Lung (tissue), 12 donors: ENCODE measurements around the gene ZBTB2. TPM values are rescaled to one million over a fixed set of nuclear protein-coding genes. Genes with fewer than 3 reads are reported as not detected.
"Not testable (repeated sequence)": the region's sequence is repeated elsewhere in the genome, so short reads cannot be mapped to it uniquely, and the experiment has no call there.

Source experiments
- ATAC-seq: fragments of 200-7000 bp; cut with Tn5 transposase; one replicate; pipeline ENCODE4 v1.9.1; 2020; ENCODE audit warnings: moderate number of reproducible peaks; ENCODE audit not compliant: insufficient read depth, low FRiP score
- DNase-seq, 3 donors: peaks; one replicate each; pipeline ENCODE4 v3.0.0-alpha.2; 2013 to 2017
- H3K27ac ChIP-seq, 2 donors: one replicate each; pipeline ENCODE4 v1.5.1; 2013; ENCODE audit warnings: mild to moderate bottlenecking in 2 of 2, moderate library complexity in 2 of 2, control low read depth in 1 of 2, inconsistent platforms in 1 of 2, low read depth in 1 of 2, low read length in 1 of 2
- H3K27me3 ChIP-seq, 3 donors: one replicate each; pipeline ENCODE4 v1.5.1; 2013; ENCODE audit warnings: low read length in 2 of 3; ENCODE audit not compliant: control insufficient read depth in 3 of 3, insufficient read depth in 3 of 3
- H3K36me3 ChIP-seq, 4 donors: one replicate each; pipeline ENCODE4 v1.5.1; 2013; ENCODE audit warnings: low read length in 4 of 4, mild to moderate bottlenecking in 1 of 4, moderate library complexity in 1 of 4; ENCODE audit not compliant: control insufficient read depth in 4 of 4, insufficient read depth in 4 of 4
- H3K4me1 ChIP-seq, 5 donors: one replicate each; pipeline ENCODE4 v1.5.1; 2013; ENCODE audit warnings: low read length in 5 of 5, mild to moderate bottlenecking in 2 of 5, moderate library complexity in 1 of 5; ENCODE audit not compliant: control insufficient read depth in 5 of 5, insufficient read depth in 5 of 5
- H3K4me3 ChIP-seq: one replicate; pipeline ENCODE4 v1.5.1; 2013; ENCODE audit warnings: mild to moderate bottlenecking, control low read depth, moderate library complexity
- H3K9ac ChIP-seq, 2 donors: one replicate each; pipeline ENCODE4 v1.5.1; 2013; ENCODE audit warnings: low read length in 2 of 2, control low read depth in 1 of 2; ENCODE audit not compliant: insufficient read depth in 1 of 2
- H3K9me3 ChIP-seq, 4 donors: one replicate each; pipeline ENCODE4 v1.5.1; 2013; ENCODE audit warnings: low read length in 3 of 4, mild to moderate bottlenecking in 1 of 4, moderate library complexity in 1 of 4; ENCODE audit not compliant: control insufficient read depth in 4 of 4, insufficient read depth in 3 of 4
- CTCF ChIP-seq: IDR thresholded peaks from 2 replicates; pipeline ENCODE4 v1.5.1; 2012; ENCODE audit warnings: mild to moderate bottlenecking; ENCODE audit errors: control extremely low read depth, extremely low read depth
- WGBS, 2 donors: extraction: QIAGEN DNeasy Blood & Tissue Kit; methylation state at CpG; one replicate each; pipeline ENCODE4 v1.1.7; 2013; 5-methylcytosine and 5-hydroxymethylcytosine counted together
- polyA plus RNA-seq, 2 donors: library from polyadenylated mRNA; stranded (reverse); fragments of 200-250 nt; gene quantifications; one replicate each; pipeline ENCODE4 v1.2.1, GENCODE V29; 2013
- total RNA-seq, 2 donors: library from RNA; depleted of rRNA in 1 of 2; stranded (reverse); fragments of >200 nt in 1 of 2; gene quantifications; one replicate each; pipeline ENCODE4 v1.2.1, GENCODE V29; 2014 to 2021
- donor health status: control.
- donor health status: control.
- donor health status: Bipolar disorder and iron deficiency.
- donor health status: healthy.
- donor health status: DM: yes; HTN: yes; CAD: no.

Gene ZBTB2
- total and polyA plus RNA-seq, 4 donors: 8.1 to 13.9 (median 9.8) TPM

- no peak overlapping the region for H3K27ac ChIP-seq
- H3K27me3 ChIP-seq: no peaks in the 10 kb centered on the region
- no peaks in the 10 kb centered on the region for H3K9me3 ChIP-seq
- ATAC-seq (no peak), DNase-seq (no peak)
- H3K36me3 ChIP-seq: peaks cover 4 to 25% (median 12%) of the 10 kb centered on the region in 4 donors
- peaks cover 0 to 4% (median 0%) of the 10 kb centered on the region in 5 donors for H3K4me1 ChIP-seq
- no peak overlapping the region for H3K9ac ChIP-seq
- H3K4me3 ChIP-seq: no peak overlapping the region
- TF ChIP-seq CTCF: no peak
- 93 to 94% methylated on average over 19 of the region's 19 CpGs for WGBS, 2 donors
Measured at GRCh38 chr6:151349651-151350270, 41.6 kb downstream of the ZBTB2 start.

DNA sequence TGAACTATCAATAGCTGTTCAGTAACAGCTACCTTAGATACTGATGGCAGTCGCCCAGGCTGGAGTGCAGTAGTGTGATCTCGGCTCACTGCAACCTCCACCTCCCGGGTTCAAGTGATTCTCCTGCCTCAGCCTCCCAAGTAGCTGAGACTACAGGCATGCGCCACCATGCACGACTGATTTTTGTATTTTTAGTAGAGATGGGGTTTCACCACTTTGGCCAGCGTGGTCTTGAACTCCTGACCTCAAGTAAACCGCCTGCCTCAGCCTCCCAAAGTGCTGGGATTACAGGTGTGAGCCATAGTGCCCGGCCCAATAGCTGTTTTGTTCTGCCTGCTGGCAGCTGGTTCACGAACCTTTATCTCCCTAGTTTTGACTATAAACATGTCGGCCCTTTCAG lies 48.6 kb downstream of the ZBTB2 start:
- ATAC-seq: not testable (repeated sequence)

DNA sequence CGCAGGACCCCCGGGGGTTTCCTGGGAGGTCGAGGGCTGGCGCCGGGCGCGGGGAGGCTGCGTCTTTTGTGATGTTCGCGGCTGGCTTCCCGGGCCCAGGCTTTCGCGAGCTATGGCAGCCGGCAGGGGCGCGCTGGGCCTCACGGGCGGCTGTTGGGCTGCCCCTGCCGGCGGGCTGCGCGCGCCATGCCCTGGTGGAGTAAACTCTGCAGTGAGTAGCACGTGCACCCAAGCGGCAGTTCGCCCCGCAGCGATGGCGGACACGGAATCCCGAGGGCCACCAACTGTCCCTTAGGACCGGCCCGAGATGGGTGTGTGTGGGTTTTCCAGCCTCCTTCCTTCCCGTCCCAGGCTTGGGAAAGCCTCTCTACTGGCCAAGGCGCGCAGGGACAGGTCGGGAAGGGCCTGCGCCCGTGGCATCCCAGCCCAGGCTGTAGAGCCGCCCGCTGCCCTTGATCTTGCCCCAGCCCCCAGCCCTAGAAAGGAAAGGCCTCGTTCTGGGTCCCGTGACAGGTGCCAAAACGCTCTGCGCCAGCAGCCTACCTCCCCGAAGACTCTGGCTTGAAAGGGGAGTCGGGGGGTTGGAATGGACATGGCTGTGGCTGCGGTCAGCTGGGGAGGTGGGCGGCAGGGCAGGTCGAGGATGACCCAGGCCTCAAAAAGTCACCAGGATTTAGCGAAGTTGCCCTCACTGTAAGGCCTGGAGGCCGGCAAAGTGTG lies 49.7 kb downstream of the ZBTB2 start:
- no peak for TF ChIP-seq CTCF
- DNase-seq (no peak), ATAC-seq (no peak)
- 94 to 96% methylated on average over 52 of the region's 52 CpGs for WGBS, 2 donors
- no peak overlapping the region for H3K9ac ChIP-seq
- no peaks in the 10 kb centered on the region for H3K27me3 ChIP-seq
- H3K9me3 ChIP-seq: no peaks in the 10 kb centered on the region
- H3K36me3 ChIP-seq: peaks cover 0 to 3% (median 3%) of the 10 kb centered on the region in 4 donors
- no peak overlapping the region for H3K4me3 ChIP-seq
- H3K27ac ChIP-seq: no peak overlapping the region
- peaks cover 0 to 4% (median 0%) of the 10 kb centered on the region in 5 donors for H3K4me1 ChIP-seq

More for the DNA sequence above, 48.6 kb downstream of the ZBTB2 start:
- H3K9ac ChIP-seq, H3K27me3 ChIP-seq, H3K9me3 ChIP-seq, H3K36me3 ChIP-seq, DNase-seq, H3K27ac ChIP-seq, H3K4me3 ChIP-seq, H3K4me1 ChIP-seq: not testable (repeated sequence)
- 93% methylated on average over 10 of the region's 10 CpGs for WGBS, 2 donors

DNA sequence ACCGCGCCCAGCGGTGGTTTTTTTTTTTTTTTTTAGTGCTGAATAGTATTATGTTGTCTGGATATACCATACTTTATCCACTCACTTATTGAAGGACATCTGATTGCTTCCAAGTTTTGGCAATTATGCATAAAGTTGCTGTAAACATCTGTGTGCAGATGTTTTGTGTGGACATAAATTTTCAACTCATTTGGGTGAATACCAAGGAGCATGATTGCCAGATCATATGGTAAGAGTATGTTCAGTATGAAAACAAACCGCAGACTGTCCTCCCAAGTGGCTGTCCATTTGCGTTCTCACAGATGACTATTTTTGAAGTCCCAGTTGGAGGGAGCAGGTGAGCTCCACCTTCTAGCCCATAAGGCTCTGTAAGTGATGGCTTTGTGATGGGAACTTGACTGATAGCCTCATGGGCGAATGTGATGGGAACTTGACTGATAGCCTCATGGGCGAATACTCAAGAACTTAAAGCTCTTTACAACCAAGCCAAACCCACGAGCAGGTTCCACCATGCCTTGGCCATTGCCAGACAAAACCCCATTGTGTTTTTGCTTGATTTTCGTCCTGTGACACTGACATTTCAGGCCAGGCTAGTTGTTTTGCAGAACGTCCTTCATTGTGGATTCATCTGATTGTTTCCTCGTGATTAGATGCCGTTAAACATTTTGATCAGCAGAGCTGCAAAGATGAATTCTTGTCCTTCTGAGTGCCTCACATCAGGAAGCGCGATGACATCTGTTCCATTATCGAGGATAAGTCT lies 51.0 kb downstream of the ZBTB2 start:
- 86 to 91% methylated on average over 15 of the region's 15 CpGs for WGBS, 2 donors

More for the DNA sequence above, 51.0 kb downstream of the ZBTB2 start:
- Histone ChIP-seq H3K36me3 (peaks cover 0 to 12% (median 7%) of the 10 kb centered on the region in 4 donors), H3K4me3 (no peak overlapping the region), H3K4me1 (peaks cover 0 to 4% (median 0%) of the 10 kb centered on the region in 5 donors), H3K9ac (no peak overlapping the region), H3K27me3 (no peaks in the 10 kb centered on the region), H3K27ac (no peak overlapping the region), H3K9me3 (no peaks in the 10 kb centered on the region)
- ATAC-seq (no peak), DNase-seq (peak in 2 of 3 donors; percentile 77 to 83)
- TF ChIP-seq CTCF: no peak
